Measurements from ENCODE around the gene CYBA. TPM values are rescaled to one million over a fixed set of nuclear protein-coding genes. Genes with fewer than 3 reads are reported as not detected.

CYBA gene
- total and polyA plus RNA-seq, 2 donors, result 200 to 208 TPM

DNA sequence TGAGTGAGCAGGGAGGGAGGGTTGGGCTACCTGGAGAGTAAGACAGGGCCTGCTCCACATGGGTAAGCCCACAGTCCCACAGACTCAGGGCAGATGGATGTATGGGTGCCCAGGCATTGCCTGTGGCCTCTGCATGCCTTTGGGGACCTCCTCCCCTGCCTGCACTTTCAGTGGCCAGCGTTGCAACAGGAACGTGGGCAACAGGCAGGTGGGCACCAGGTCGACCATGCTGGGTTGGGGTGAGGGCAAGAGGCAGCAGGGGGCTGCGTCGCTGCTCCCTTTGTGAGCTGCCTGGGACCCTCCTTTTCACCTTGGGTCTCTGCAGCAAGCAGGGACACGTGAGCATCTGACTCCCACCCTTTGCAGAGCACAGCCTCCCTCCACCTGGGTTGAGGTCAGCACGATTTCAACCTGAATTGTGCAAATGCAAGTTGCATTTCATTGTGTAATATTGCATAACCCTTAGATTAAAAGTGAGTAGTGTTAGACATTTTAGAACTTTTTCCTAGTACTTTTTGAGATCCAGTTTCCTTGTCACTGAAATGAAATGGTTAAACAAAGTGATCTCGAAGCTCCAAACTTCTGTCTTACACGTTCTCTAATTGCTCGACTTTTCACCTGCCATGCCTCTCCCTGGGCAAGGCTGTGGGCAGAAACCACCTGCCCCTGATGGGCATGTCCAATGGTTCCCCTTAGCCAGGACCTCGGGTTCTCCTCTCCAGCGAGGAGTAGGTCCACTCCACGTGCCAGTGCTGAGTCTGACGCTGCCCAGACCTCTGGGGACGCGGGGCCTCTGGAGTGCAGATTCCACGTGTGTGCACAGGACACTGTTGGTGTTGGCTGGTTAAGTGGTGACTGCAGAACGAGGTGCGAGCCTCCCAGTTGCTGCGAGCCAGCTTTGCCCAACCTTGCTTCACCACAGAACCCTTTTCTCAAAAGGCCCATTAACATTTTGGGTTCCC lies 45.4 kb downstream of the CYBA start:
- DNase-seq (ENCODE audit: low read depth in 6 of 9, low spot score in 9 of 9), result no peak
- H3K36me3 ChIP-seq (ENCODE audit: control insufficient read depth in 2 of 2, insufficient read depth in 2 of 2, low read length in 1 of 2), result peaks cover 73 to 74% of the 10 kb centered on the region in 2 donors
- no peaks in the 10 kb centered on the region for H3K4me1 ChIP-seq (ENCODE audit: control insufficient read depth in 2 of 2, insufficient read depth in 2 of 2, low read length in 2 of 2)
- 94% methylated on average over 20 of the region's 20 CpGs for WGBS
- H3K27me3 ChIP-seq (ENCODE audit: control insufficient read depth in 2 of 2, insufficient read depth in 1 of 2, low read length in 1 of 2), result no peaks in the 10 kb centered on the region
- no peaks in the 10 kb centered on the region for H3K9me3 ChIP-seq (ENCODE audit: control insufficient read depth in 2 of 2, insufficient read depth in 1 of 2, low read length in 1 of 2)
- H3K4me3 ChIP-seq (ENCODE audit: low read length in 2 of 2), result no peak overlapping the region
- no peak overlapping the region for H3K27ac ChIP-seq (ENCODE audit: low read depth in 1 of 2, low read length in 1 of 2)

DNA sequence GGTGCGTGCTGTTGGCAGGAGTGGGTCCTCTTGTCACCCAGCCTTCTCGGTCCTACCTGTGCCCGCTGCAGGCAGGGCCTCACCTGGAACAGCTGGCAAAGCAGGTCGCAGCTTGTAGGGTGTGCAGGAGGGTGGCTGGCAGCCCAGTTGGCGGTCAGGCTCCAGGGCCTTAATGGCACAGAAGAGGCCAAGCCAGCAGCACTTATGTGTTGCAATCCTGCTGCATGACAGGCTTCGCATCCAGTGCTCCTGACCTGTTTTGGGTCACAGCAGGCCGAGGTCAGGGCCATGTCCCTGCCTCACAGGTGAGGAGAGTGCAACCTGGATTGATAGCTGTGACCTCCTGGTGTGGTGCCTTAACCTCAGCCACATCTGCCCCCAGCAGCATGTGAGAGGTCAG lies 48.8 kb downstream of the CYBA start:
- DNase-seq (ENCODE audit: low read depth in 6 of 9, low spot score in 9 of 9), result no peak
- H3K4me3 ChIP-seq (ENCODE audit: low read length in 2 of 2), result no peak overlapping the region
- H3K27me3 ChIP-seq (ENCODE audit: control insufficient read depth in 2 of 2, insufficient read depth in 1 of 2, low read length in 1 of 2), result no peaks in the 10 kb centered on the region
- WGBS, result 90% methylated on average over 7 of the region's 7 CpGs
- H3K36me3 ChIP-seq (ENCODE audit: control insufficient read depth in 2 of 2, insufficient read depth in 2 of 2, low read length in 1 of 2), result peaks cover 80 to 83% of the 10 kb centered on the region in 2 donors
- H3K9me3 ChIP-seq (ENCODE audit: control insufficient read depth in 2 of 2, insufficient read depth in 1 of 2, low read length in 1 of 2), result no peaks in the 10 kb centered on the region
- H3K4me1 ChIP-seq (ENCODE audit: control insufficient read depth in 2 of 2, insufficient read depth in 2 of 2, low read length in 2 of 2), result peaks cover 0 to 2% of the 10 kb centered on the region in 2 donors
- H3K27ac ChIP-seq (ENCODE audit: low read depth in 1 of 2, low read length in 1 of 2), result no peak overlapping the region

DNA sequence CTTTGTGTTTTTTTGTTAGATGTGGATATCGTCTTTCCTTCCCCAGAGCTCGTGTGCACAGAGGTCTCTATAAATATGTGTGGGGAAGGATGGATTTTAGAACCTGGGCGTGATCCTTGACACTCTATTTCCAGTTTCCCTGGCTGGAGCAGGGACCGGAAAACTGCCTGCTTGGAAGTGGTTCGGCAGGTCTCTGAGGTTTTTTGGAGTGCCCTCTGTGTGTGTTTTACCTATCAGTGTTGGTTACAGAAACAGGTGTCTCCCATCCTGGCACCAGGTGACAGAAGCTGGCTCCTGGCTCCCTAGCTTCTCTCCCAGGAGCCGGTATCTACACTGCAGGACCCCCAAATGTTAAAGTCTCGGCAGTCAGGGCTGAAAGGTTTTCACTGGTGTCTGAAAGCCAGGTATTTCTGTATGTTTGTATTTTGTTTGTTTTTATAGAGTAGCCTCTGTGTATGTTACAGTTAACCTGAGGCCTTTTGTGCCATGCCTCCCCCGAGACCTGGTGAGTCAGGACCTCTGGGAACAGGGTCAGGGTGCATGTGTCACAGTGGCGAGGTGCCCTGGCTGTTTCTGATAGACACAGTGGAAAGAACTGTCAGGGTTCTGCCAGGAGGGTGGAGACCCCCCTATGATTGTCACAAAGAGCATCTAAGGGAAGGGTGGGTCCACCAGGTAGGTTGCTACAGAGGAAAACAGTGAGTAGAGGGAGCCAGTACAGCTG lies 49.4 kb downstream of the CYBA start:
- Histone ChIP-seq H3K27me3 (ENCODE audit: control insufficient read depth in 2 of 2, insufficient read depth in 1 of 2, low read length in 1 of 2) (no peaks in the 10 kb centered on the region), H3K36me3 (ENCODE audit: control insufficient read depth in 2 of 2, insufficient read depth in 2 of 2, low read length in 1 of 2) (peaks cover 74 to 77% of the 10 kb centered on the region in 2 donors), H3K27ac (ENCODE audit: low read depth in 1 of 2, low read length in 1 of 2) (no peak overlapping the region), H3K9me3 (ENCODE audit: control insufficient read depth in 2 of 2, insufficient read depth in 1 of 2, low read length in 1 of 2) (no peaks in the 10 kb centered on the region), H3K4me1 (ENCODE audit: control insufficient read depth in 2 of 2, insufficient read depth in 2 of 2, low read length in 2 of 2) (peaks cover 0 to 2% of the 10 kb centered on the region in 2 donors), H3K4me3 (ENCODE audit: low read length in 2 of 2) (no peak overlapping the region)
- WGBS, result 97% methylated on average over 9 of the region's 9 CpGs
- no peak for DNase-seq (ENCODE audit: low read depth in 6 of 9, low spot score in 9 of 9)

DNA sequence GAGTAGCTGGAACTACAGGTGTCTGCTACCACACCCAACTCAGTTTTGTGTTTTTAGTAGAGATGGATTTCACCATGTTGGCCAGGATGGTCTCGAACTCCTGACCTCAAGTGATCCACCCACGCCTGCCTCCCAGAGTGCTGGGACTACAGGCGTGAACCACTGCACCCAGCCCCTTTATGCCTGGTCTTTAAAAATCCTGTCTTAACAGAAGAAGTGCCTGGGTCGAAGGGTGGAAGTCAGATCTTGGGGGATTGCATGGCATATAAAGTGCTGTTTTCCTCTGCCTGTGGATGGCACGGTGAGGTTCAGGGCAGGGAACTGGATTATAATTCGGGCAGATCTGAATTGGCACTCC lies 50.3 kb downstream of the CYBA start:
- peaks cover 67% of the 10 kb centered on the region in 2 donors for H3K36me3 ChIP-seq (ENCODE audit: control insufficient read depth in 2 of 2, insufficient read depth in 2 of 2, low read length in 1 of 2)
- DNase-seq (ENCODE audit: low read depth in 6 of 9, low spot score in 9 of 9), result no peak
- H3K27me3 ChIP-seq (ENCODE audit: control insufficient read depth in 2 of 2, insufficient read depth in 1 of 2, low read length in 1 of 2), result no peaks in the 10 kb centered on the region
- 96% methylated on average over 6 of the region's 6 CpGs for WGBS
- peaks cover 0 to 2% of the 10 kb centered on the region in 2 donors for H3K4me1 ChIP-seq (ENCODE audit: control insufficient read depth in 2 of 2, insufficient read depth in 2 of 2, low read length in 2 of 2)
- H3K4me3 ChIP-seq (ENCODE audit: low read length in 2 of 2), result no peak overlapping the region
- H3K27ac ChIP-seq (ENCODE audit: low read depth in 1 of 2, low read length in 1 of 2), result no peak overlapping the region
- H3K9me3 ChIP-seq (ENCODE audit: control insufficient read depth in 2 of 2, insufficient read depth in 1 of 2, low read length in 1 of 2), result no peaks in the 10 kb centered on the region

DNA sequence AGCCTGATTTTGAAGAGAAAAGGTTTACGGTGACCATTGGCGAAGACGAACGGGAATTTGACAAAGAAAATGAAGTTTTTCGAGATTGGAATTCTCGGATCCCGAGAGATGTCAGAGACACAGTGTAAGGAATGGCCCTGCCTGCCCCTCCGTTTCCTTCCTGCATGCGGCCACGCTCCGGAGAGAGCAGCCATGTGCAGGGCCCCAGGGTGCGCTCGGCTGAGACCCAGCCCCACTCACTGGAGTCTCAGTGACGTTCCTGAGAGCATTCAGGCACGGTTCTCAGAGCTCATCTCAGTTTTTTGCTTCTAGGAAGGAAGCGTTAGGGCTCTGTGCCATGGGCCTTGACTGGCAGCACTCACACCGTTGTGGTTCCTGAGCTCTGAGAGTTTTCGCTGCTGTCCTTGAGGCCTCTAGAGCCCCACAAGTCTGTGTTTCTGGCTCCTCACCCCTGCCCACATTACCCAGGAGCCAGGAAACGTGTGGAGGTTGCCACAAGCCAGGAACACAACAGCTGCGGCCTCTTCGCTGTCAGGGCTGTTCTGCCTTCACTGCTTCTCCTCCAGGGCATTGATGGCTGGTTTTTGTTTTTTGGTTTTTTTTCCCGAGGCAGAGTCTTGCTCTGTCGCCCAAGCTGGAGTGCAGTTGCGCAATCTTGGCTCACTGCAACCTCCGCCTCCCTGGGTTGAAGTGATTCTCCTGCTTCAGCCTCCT lies 50.9 kb downstream of the CYBA start:
- no peaks in the 10 kb centered on the region for H3K9me3 ChIP-seq (ENCODE audit: control insufficient read depth in 2 of 2, insufficient read depth in 1 of 2, low read length in 1 of 2)
- peaks cover 0 to 2% of the 10 kb centered on the region in 2 donors for H3K4me1 ChIP-seq (ENCODE audit: control insufficient read depth in 2 of 2, insufficient read depth in 2 of 2, low read length in 2 of 2)
- no peak overlapping the region for H3K4me3 ChIP-seq (ENCODE audit: low read length in 2 of 2)
- no peak for DNase-seq (ENCODE audit: low read depth in 6 of 9, low spot score in 9 of 9)
- peaks cover 63 to 64% of the 10 kb centered on the region in 2 donors for H3K36me3 ChIP-seq (ENCODE audit: control insufficient read depth in 2 of 2, insufficient read depth in 2 of 2, low read length in 1 of 2)
- H3K27ac ChIP-seq (ENCODE audit: low read depth in 1 of 2, low read length in 1 of 2), result no peak overlapping the region
- 93% methylated on average over 25 of the region's 25 CpGs for WGBS
- H3K27me3 ChIP-seq (ENCODE audit: control insufficient read depth in 2 of 2, insufficient read depth in 1 of 2, low read length in 1 of 2), result no peaks in the 10 kb centered on the region

DNA sequence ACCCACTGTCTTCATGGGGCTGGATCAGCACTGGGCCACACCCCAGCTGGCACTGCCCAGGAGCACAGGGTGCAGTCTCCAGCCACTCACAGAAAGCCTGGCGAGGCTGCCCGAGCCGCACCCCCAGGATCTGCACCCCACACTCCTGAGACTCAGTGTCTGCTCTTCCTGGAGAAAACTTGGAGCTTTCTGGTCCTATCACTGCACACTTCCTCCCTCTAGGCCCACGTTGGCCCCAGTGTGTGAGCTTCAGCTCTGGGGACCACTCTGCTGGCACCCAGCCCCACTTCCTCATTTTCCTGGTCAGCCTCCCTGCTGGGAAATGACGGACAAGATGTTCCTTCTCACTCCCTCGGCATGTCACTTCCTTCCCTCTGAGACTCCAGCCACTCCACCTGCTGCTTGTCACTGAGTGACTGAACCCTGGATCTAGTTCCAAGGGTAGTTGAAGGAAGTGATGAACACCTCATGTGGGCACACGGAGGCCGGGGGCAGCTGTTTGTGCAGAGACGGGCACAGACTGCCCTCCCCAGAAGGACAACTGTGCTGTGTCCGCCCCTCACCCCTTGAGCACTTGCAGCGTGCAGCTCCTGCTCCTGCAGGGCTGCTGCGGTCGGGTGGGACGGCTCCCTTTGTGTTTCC lies 51.6 kb downstream of the CYBA start:
- H3K27ac ChIP-seq (ENCODE audit: low read depth in 1 of 2, low read length in 1 of 2), result peak overlapping the region in 1 of 2 donors; percentile 6
- no peak for DNase-seq (ENCODE audit: low read depth in 6 of 9, low spot score in 9 of 9)

DNA sequence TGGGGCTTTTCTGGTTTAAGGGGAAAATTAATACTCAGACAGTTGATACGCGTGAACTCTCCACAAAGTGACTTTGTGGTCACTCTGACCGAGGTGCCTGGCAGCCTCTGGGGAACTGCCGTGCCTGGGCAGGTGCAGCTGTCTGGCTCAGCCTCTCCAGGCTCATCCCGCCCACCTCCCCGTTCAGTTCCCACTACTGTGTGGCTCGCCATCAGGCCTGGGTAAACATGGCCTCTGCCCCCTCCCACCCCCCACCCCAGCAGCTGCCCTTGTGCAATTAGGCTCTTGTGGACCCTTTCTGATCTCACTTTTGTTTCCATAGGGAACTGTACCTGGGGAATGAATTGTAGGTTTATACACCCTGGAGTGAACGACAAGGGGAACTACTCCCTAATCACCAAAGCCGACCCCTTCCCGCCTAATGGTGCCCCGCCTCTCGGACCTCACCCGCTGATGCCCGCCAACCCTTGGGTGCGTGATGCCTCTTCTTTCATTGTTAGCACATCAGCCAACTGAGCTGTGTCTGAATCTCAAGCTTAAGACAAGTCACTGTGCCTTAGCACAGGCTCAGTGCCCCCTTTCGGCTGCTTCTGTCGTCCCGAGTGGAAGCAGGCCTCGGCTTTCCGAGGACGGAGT lies 52.9 kb downstream of the CYBA start:
- H3K36me3 ChIP-seq (ENCODE audit: control insufficient read depth in 2 of 2, insufficient read depth in 2 of 2, low read length in 1 of 2), result peaks cover 62 to 69% of the 10 kb centered on the region in 2 donors
- H3K4me3 ChIP-seq (ENCODE audit: low read length in 2 of 2), result no peak overlapping the region
- WGBS, result 86% methylated on average over 21 of the region's 21 CpGs
- peaks cover 0 to 2% of the 10 kb centered on the region in 2 donors for H3K4me1 ChIP-seq (ENCODE audit: control insufficient read depth in 2 of 2, insufficient read depth in 2 of 2, low read length in 2 of 2)
- no peak overlapping the region for H3K27ac ChIP-seq (ENCODE audit: low read depth in 1 of 2, low read length in 1 of 2)
- no peak for DNase-seq (ENCODE audit: low read depth in 6 of 9, low spot score in 9 of 9)
- H3K9me3 ChIP-seq (ENCODE audit: control insufficient read depth in 2 of 2, insufficient read depth in 1 of 2, low read length in 1 of 2), result no peaks in the 10 kb centered on the region
- H3K27me3 ChIP-seq (ENCODE audit: control insufficient read depth in 2 of 2, insufficient read depth in 1 of 2, low read length in 1 of 2), result no peaks in the 10 kb centered on the region

More for the DNA sequence above, 51.6 kb downstream of the CYBA start:
- peaks cover 0 to 2% of the 10 kb centered on the region in 2 donors for H3K4me1 ChIP-seq (ENCODE audit: control insufficient read depth in 2 of 2, insufficient read depth in 2 of 2, low read length in 2 of 2)
- no peak overlapping the region for H3K4me3 ChIP-seq (ENCODE audit: low read length in 2 of 2)
- H3K9me3 ChIP-seq (ENCODE audit: control insufficient read depth in 2 of 2, insufficient read depth in 1 of 2, low read length in 1 of 2), result no peaks in the 10 kb centered on the region
- WGBS, result 92% methylated on average over 14 of the region's 14 CpGs
- no peaks in the 10 kb centered on the region for H3K27me3 ChIP-seq (ENCODE audit: control insufficient read depth in 2 of 2, insufficient read depth in 1 of 2, low read length in 1 of 2)
- peaks cover 59 to 62% of the 10 kb centered on the region in 2 donors for H3K36me3 ChIP-seq (ENCODE audit: control insufficient read depth in 2 of 2, insufficient read depth in 2 of 2, low read length in 1 of 2)

DNA sequence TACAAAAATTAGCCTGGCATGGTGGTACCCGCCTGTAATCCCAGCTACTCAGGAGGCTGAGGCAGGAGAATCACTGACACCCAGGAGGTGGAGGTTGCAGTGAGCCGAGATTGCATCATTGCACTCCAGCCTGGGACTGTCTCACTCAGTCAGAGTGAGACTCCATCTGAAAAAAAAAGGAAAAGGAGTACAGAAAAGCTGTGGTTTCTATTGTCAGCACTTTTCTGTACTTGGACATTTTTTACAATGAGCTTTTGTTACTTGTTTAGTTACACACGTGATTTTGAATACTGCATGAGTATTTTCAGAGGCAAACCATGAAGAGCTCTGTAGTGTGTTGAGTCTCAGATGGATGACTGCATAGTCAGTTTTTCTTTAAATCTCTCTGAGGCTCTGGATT lies 54.4 kb downstream of the CYBA start:
- WGBS, result 90% methylated on average over 3 of the region's 3 CpGs
- Histone ChIP-seq H3K36me3 (ENCODE audit: control insufficient read depth in 2 of 2, insufficient read depth in 2 of 2, low read length in 1 of 2) (peaks cover 54 to 67% of the 10 kb centered on the region in 2 donors), H3K27me3 (ENCODE audit: control insufficient read depth in 2 of 2, insufficient read depth in 1 of 2, low read length in 1 of 2) (no peaks in the 10 kb centered on the region), H3K9me3 (ENCODE audit: control insufficient read depth in 2 of 2, insufficient read depth in 1 of 2, low read length in 1 of 2) (no peaks in the 10 kb centered on the region), H3K4me1 (ENCODE audit: control insufficient read depth in 2 of 2, insufficient read depth in 2 of 2, low read length in 2 of 2) (peaks cover 0 to 2% of the 10 kb centered on the region in 2 donors), H3K27ac (ENCODE audit: low read depth in 1 of 2, low read length in 1 of 2) (no peak overlapping the region), H3K4me3 (ENCODE audit: low read length in 2 of 2) (no peak overlapping the region)
- no peak for DNase-seq (ENCODE audit: low read depth in 6 of 9, low spot score in 9 of 9)
